ENCODE measurements around the gene TMEM258.

GRCh38 chr11:61765550-61766253 lies 26.7 kb downstream of the TMEM258 start:
- no peak for TF ChIP-seq CTCF (IDR thresholded peaks at IDR 0.05)
- TF ChIP-seq POLR2A (IDR thresholded peaks at IDR 0.05): no peak
